Pulmonary artery endothelial cell (primary cell): ENCODE results near the gene RAB11A. TPM values are rescaled to one million over a fixed set of nuclear protein-coding genes. Genes with fewer than 3 reads are reported as not detected.

Experiments
- DNase-seq: peaks from one replicate; pipeline ENCODE4 v3.0.0-alpha.2; 2011; ENCODE audit warnings: low read depth, low spot score
- total RNA-seq: library from RNA; depleted of rRNA; stranded (reverse); fragments of >200 nt; gene quantifications from 2 replicates; pipeline ENCODE4 v1.2.3, GENCODE V29; 2014

The RAB11A gene
- total RNA-seq, 1 donor from 2014 or later, result 338 TPM

DNA sequence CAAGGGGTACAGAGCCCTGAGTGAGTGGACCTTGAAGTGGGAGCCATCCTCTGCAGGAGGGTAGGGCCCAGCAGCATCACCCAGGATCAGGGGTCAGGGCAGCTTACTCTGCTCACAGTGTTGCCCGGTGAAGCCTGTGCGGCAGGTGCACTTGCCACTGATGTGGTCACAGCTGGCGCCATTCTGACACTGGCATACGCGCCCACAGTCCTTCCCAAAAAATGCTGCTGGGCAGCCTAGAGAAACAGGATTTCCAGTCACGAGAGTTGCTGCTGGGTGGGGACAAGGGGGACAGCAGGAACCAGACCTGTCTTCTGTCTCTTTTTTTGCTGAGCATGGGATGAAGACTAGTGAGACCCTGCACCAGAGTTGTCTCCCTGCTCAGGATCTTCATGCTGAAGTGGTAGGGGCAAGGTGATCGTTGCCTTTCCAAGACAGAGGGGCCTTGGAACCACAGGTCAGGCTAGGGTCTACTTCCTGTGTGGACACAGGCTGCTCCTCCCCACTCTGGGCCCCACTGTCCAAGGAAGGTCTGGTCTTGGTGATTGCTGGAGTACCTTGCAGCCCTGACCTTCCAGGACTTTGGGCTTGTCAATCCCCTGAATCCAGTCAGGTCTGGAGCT is 46.9 kb downstream of the RAB11A start:
- DNase-seq, result no peak

DNA sequence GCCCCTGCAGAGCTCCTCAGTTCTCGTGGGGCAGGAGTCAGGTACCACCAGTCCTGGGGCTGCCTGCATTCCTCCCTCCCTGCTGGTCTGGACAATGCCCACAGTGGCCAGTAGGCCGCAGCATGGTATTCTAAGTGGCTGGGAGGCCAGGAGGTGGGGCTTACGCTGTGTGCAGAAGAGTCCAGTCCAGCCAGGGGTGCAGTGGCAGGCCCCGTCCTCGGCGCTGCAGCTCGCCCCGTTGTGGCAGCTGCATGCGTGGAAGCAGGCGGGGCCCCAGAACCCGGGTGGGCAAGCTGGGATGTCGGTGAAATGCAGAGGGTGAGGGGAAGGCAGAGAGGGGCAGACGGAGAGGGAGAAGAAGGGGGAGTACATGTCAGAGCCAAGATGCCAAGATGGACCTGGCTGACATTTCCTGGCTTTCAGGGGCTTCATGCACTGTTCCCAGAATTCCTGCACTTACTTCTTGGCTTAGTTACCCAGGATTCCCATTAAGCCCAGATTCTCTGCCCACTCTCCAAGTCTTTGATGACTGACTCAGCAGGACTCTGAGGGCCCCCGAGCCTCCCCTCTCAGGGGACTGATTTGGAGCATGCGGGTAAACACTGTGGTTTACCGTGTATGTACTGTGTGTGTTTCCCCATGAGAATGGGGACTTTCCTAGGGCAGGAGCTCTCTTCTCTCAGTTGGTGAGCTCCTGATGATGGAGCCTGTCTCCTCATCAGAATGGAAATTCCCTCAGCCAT is 47.5 kb downstream of the RAB11A start:
- DNase-seq, result no peak

DNA sequence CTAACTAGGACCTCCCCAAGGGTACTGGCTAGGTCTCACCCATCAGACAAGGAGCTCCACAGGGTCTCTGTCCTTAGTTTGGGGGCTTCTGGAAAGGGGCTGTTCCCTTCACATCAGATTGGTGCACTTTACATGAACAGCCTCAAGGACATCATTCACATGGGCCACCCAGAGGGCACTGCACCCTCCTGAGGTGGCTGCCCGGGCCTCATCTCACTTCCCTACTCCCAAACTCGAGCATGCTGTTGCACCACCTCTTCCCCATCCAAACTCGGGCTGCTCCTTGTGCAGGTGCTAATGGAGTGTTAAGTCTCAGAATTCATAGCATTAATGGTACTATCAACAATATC is 48.1 kb downstream of the RAB11A start:
- DNase-seq, result no peak

DNA sequence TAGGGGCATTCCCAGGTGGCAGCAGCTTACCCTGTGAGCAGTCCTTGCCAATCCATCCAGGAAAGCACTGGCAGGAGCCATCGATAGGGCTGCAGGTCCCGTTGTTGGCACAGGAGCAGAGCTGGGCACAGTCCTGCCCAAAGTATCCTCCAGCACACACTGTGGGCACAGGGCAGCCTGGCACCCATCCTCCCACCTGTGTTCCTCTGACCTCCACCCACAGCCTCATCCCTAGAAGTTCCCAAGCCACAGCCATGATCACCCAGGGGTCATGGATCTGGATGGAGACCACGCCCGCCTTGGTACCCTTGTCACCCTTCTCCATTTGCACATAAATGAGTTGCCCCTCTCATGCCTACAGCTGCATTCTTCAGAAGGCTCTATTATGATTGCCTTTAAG is 48.6 kb downstream of the RAB11A start:
- DNase-seq, result no peak

DNA sequence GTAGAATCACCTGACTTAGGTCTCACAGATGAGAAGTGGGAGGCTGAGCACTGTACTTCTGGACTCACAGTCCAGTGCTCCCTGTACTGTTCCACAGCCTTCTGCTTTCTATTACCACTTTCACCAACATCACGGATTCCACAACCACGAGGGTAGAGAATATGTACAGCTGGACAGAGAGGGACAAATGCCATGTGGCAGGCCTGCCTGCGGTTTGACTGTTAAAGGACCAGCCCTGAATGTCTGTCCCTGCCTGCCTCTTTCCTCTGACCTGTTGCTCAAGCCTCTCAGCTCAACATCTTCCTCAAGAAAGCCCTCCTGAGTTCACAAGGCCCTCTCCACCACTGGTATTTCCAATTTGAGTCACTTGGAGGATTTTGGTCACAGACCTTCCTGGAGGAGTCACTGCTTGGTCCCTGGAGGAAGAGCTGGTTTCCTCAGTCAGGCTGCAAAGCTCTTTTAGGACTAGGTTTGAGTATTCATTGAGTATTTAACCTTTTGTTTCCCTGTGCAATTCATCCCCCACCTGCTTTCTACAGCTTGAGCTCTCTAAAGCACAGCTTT is 49.1 kb downstream of the RAB11A start:
- no peak for DNase-seq

DNA sequence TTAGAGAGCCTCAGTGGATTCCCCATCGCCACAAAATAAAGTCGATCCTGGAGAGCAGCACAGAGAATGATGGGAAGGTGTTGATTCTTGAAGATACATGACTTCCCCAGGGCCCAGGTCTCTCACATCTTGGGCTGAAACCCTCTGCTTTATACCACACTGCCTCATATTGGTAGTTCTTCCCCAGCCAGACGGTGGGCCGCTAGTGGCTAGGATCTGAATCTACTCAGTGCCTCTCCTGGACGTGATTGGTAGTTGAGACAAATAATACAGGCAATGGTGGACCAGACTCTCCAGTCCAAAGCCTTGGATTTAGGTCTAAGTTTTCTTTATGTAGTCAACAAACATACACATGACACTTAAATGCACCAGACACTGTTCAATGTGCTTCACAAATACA is 49.7 kb downstream of the RAB11A start:
- no peak for DNase-seq

DNA sequence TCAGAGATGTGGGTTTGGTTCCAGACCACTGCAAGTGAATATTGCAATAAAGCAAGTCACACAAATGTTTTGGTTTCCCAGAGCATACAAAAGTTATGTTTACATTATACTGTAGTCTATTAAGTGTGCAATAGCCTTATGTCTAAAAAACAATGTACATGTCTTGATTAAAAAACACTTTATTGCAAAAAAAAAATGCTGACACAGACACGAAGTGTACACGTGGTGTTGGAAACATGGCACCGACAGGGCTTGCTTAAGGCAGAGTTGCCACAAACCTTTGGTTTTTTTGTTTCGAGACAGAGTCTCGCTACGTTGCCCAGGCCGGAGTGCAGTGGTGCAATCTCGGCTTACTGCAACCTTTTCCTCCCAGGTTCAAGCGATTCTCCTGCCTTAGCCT is 50.1 kb downstream of the RAB11A start:
- DNase-seq, result no peak

DNA sequence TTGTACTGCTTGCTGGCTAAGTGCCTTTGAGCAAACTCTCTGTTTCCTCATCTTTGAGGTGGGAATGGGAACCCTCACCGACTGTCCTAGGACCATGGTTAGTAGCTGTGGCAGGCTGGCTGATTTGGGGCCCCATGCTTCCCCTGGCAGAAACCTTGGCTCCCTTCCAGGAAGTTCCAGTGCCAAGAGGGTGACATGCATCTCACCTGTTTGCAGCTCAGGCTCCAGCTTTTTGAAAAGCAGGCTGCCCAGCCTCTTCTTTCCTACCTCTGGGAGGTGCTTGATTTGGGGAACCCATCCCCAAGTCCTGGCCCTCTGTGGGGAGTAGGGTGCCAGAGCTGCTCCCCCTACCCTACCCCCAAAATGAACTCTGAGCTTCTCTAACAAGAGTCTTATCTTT is 50.8 kb downstream of the RAB11A start:
- no peak for DNase-seq

DNA sequence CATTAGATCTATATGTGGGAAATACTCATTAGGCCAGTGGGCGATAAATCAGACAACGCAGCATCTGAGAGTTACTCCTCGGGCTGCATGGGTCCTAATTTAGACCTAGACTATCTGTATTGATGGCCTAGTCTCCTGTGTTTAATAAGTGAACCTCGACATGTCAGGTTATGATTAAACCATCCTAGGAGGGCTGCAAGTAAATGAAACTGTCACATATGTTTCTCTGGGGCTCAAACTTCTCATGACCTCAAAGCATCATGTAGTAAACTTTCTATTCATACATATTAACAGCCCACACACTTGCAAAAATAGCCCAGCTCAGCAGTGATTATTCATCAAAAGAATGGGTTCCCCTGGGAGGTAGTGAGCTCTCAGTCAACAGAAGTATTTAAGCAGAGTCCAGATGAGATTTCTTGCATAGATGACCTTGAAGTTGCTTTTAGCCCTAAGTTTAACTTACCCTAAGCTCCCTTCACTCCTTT is 51.6 kb downstream of the RAB11A start:
- DNase-seq, result no peak

DNA sequence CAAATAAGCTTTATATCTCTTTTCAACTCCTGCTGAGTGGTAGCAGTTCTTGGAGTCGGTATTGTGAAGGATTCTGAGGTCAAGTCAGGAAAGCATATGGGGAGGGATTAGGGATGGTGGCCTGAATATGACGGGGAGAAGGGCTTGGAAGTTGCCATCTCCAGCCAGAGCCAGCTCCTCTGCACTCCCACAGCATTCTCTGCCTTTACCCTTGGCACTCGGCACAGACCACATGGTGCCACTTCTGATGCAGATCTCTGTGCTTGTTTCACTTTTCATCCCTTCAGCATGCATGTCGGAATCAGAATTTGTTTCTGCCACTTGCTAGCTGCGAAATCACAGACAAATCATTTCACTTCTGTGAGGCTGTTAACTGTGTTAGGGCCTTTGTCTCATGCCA is 52.5 kb downstream of the RAB11A start:
- no peak for DNase-seq

DNA sequence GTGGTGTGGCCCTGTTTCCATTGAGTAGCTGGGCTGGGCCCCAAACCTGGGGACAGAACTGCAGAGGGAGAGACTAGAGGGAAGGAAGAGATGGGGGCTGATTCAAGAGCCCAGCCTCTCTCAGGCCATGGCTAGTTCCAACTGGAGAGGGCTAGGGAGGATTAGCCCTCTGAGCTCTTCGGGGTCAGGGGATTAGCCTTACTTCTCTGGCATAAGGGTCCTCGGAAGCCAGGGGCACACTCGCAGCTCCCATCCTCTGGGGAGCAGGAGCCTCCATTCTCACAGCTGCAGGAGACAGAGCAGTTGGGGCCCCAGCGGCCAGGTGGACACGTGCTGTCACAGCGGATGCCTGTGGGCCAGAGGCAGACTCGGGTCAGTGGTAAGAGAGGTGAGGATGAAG is 53.3 kb downstream of the RAB11A start:
- no peak for DNase-seq

DNA sequence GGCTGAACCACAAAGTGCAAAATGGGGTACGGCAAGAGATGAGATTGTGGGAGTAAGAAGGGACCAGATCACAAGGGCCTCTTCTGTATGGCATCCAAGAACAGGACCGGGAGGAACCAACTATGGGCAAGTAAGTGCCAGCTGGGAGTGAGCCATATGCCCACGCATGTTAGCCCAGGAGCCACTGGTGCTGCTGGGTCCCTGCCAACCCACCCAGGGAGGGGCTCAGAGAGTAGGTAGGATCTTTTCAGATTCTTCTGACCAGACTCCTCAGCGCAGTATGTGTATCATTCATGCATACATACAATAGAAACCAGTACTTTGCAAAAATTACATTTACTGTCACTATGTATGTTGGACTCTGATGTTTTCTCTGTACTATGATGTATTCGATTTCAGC is 54.0 kb downstream of the RAB11A start:
- DNase-seq, result no peak

DNA sequence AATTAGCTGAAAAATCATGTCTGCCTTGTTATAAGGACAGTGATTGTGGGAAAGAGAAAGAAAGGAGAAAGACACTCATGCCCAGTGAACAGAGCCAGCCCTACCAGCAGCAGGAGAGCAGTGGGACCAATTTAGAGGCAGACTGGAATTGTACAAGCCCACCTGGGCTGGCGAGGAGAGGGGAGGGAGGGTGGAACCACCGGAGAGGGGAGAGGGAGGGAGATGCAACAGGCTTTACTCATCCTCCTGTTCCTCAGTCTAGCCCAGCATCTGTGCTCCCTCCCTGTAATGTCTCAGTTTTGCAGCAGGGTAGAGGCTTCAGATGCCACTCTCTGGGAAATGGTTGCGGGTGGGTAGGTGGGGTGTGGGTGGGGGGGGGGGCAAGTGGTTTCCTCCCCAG is 54.7 kb downstream of the RAB11A start:
- no peak for DNase-seq

DNA sequence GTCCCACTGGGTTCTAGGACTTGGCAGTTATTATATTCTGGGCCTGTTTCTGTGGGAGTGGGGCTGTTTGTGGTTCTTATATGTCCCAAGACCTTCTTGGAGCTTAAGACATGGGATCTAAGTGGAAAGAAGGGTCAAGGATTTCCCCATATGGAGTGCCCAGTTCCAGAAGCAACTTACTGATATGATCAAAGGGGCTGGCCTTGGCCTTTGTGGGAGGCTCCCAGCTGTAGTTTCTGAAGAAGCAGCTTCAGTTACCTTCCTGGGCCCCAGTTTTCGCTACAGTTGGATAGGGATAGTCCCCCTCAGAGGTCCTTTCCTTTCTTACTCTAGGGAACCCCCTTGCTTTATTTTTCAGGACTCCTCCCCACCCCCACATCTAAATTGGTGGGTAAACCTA is 56.0 kb downstream of the RAB11A start:
- DNase-seq, result no peak

DNA sequence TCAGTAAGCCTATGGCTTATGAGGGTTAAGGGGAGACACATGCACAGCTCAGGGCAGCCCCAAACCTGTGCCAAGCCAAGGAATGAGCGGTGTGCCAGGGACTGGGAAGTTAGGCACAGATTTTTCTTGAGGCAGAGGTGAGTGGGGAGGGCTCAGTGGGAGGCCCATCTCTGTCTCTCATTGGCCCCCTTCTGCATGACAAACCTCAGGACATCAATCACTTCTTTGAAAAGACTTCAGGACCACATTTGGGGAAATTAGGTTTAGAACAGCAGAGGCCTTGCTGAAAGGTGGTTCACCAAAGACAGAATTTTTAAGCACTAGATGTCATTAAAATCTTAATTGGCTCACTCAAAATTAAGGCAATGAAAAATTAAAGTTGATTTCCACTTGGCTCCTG is 57.2 kb downstream of the RAB11A start:
- no peak for DNase-seq

DNA sequence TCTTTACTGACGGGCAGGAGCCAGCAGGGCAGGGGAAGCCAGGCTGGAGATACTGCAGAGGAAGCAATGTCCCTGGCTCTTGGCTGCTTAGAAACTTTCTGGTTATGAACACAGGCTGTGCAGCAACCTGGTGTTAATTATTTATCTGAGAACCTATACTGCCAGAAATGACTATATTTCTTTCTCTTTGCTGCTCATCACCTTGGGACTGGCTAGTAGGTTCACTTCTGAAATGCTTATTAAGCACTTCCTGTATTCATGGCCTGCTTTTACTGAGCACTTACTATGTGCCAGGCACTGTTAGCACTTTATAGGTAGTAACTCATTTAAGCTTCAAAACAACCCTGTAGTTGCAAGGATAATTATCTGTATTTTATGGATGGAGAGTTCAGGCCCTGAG is 57.6 kb downstream of the RAB11A start:
- no peak for DNase-seq

DNA sequence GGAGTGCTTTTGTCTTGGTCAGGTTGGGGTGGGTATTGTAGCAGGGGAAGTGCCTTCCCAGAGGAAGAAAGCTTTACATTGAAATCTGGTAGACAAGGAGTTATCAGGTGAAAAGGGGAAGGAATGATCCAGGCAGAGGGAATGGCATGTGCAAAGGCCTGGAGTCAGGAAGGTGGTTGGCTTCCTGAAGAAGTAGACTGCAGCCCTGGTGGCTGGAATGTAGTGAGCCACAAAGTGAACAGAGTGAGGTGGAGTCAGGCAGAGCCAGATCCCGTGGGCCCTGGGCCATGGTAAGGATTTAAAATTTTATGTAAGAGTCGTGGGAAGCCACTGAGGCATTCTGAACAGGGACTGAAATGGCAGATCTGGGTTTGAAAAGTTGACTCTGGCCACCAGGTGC is 58.3 kb downstream of the RAB11A start:
- no peak for DNase-seq

DNA sequence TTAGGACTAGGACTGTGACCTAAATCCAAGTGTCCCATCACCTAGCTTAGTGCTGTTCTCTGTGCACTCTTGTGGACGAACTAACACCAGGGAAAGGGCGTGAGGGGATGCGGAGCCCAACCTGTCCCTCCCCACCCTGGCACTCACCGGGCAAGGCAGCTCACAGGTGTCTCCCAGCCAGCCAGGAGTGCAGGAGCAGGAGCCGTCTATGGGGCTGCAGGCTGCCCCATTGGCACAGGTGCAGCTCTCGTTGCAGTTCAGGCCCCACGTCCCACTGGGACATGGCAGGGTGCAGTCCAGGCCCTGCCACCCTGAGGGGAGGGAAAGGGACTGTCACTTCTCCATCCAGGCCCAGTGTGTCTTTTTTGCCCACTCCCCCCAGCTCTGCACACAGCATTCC is 60.3 kb downstream of the RAB11A start:
- no peak for DNase-seq

DNA sequence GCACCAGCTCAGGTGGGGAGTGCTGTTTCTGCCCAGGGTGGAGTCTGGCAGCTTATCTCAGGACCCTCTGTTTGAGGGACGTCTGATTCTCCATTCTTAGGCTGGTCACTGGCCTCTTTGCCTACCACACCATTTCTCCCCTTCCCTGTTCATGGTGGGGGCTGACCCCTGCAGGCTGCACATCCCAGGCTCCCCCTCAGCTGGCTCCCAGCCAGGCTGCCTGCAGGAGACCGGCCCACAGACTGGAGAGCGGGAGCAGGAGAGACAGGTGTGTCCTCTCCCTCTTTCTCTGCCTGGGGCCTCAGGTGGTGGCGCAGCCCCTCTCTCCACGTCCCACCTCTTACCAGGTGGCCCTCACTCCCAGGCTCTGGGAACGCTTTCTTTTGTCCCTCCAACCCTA is 60.8 kb downstream of the RAB11A start:
- no peak for DNase-seq

DNA sequence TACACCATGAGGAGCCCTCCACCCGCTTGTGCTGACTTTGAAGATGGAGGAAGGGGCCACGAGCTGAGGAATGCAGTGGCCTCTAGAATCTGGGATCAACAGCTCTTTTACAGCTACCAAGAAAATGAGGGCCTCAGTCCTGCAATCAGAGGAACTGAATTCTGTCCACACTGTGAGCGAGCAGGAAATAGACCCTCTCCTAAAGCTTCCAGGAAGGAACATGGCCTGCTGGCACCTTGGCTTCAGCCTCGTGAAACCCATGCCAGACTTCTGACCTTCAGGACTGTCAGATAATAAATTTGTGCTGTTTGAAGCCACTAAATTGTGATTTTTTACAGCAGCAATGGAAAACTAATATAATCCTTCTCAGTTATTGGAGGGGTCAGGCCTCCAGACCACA is 61.9 kb downstream of the RAB11A start:
- no peak for DNase-seq

DNA sequence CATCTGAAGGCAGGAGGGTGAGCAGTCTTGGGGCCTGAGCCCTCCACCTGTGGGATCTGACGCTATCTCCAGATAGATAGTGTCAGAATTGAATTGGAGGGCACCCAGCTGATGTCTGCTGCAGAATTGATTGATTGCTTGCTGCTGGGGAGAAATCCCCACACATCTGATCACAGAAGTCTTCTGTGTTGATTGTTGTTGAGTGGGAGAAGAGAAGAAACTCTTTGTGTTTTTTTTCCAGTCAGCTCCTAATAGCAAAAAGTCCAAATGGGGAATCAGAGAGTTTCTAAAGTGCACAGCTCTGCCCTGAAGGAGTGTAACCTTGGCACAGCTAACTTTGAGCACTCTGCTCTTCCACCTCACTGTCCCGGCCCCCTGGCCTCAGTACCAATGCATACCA is 66.1 kb downstream of the RAB11A start:
- no peak for DNase-seq

DNA sequence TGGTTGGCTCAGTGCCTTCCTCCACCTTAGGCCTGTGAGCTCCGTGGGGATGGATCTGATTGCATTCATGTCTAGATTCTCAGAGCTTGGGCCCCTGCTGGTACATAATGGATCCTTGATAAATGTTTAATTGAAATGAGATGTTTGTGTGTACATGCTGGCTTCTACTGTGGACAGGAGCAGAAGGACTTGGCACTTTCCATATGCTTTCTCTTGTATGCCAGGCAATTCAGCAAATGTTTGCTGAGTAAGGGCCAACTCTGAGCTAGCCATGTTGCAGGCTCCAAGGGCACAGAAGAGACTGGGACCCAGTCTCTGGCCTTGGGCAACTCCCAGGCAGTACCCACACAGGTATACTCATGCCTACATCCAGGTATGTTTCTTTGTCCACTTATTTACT is 67.0 kb downstream of the RAB11A start:
- DNase-seq, result no peak

DNA sequence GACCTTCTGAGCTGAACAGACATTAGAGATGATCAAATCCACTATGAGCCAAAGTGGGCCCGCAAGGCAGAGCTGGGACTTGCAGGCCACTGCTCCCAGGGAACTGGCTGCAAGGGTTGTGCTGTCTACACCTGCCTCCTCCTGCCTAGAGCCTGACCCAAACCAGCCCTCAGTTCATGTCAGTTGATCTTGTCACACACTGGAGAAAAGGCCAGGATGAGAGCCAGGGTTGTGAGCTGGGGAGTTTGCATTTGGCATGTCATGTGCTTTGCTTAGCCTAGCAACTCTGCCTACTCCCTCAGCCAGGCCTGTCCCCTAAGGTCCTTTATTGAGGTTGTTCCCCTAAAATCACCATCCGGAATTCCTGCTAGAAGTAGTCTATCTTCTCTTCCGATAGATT is 67.8 kb downstream of the RAB11A start:
- DNase-seq, result no peak
